Measurements from ENCODE around the gene BCL11A.

DNA sequence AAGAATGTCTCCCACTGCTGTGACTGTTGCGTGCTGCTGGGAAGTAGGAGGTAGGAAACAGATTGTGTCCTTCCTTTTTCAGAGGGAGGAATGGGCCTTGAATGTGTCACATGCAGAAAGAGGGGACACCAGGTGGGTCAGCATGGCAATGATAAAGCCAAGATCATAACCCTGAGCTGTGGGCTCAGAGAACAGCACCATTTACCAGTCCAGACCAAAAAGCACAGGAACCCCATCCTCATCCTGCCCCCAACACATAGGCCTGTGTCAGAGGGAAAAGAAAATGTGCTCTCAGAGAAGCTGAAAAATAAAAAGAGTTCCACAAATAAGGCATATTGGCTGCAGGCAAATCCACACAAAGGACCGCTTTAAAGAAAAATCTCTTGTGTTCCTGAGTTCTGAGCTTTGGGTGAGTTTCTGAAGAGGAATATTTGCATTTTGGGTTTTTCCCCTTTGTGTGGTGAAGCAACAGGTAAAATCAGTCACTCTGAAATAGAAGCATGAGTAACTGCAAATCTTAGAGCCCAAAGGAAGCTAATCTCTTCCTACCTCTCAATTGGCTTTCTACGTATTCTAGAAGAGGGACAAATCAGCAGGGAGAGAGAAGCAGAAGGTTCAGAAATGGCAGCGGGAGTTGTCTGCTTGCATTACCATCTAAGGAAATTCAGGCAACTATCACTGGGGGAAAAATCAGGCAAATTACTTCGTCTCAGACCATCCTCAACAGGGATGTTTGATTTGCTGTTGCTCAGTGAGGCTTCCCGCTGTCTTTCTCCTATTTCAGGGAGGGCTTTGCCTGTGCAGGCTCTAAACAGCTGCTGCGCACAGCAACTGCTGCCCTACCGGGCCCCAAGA is 106.8 kb downstream of the BCL11A start:
- no peak for TF ChIP-seq POLR2A (IDR thresholded peaks at IDR 0.05)
- TF ChIP-seq, protein P1, sequence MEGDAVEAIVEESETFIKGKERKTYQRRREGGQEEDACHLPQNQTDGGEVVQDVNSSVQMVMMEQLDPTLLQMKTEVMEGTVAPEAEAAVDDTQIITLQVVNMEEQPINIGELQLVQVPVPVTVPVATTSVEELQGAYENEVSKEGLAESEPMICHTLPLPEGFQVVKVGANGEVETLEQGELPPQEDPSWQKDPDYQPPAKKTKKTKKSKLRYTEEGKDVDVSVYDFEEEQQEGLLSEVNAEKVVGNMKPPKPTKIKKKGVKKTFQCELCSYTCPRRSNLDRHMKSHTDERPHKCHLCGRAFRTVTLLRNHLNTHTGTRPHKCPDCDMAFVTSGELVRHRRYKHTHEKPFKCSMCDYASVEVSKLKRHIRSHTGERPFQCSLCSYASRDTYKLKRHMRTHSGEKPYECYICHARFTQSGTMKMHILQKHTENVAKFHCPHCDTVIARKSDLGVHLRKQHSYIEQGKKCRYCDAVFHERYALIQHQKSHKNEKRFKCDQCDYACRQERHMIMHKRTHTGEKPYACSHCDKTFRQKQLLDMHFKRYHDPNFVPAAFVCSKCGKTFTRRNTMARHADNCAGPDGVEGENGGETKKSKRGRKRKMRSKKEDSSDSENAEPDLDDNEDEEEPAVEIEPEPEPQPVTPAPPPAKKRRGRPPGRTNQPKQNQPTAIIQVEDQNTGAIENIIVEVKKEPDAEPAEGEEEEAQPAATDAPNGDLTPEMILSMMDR (IDR thresholded peaks at IDR 0.05), result no peak
